ENCODE results near the gene SGK2.

DNA sequence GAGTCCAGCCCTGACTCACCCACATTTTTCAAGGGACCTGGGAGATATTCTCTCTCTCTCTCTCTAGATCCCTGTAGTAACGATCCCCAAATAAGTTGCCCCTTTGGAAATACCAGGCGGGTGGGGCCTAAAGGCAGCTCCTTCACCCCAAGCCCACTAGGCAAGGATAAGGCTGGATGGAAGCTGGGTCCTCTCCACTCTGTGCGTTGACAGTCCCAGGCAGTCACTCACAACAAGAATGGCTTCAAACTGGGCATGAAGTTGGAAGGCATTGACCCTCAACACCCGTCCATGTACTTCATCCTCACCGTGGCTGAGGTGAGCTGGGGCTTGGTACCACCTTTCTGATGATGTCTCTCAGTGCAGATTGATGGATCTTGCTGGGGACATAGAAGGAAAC, 29.8 kb upstream of the SGK2 start:
- TF ChIP-seq, protein P1, sequence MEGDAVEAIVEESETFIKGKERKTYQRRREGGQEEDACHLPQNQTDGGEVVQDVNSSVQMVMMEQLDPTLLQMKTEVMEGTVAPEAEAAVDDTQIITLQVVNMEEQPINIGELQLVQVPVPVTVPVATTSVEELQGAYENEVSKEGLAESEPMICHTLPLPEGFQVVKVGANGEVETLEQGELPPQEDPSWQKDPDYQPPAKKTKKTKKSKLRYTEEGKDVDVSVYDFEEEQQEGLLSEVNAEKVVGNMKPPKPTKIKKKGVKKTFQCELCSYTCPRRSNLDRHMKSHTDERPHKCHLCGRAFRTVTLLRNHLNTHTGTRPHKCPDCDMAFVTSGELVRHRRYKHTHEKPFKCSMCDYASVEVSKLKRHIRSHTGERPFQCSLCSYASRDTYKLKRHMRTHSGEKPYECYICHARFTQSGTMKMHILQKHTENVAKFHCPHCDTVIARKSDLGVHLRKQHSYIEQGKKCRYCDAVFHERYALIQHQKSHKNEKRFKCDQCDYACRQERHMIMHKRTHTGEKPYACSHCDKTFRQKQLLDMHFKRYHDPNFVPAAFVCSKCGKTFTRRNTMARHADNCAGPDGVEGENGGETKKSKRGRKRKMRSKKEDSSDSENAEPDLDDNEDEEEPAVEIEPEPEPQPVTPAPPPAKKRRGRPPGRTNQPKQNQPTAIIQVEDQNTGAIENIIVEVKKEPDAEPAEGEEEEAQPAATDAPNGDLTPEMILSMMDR (IDR thresholded peaks at IDR 0.05; ENCODE audit: low read depth, low read length, poor library complexity, severe bottlenecking) = no peak
- TF ChIP-seq EZH2phosphoT487 (IDR thresholded peaks at IDR 0.05; ENCODE audit: borderline replicate concordance, low read length) = no peak

Data from DOHH2 (cell line).